Fibroblast of gingiva (primary cell): ENCODE data around the gene KIZ.
"Not testable (repeated sequence)": the region's sequence is repeated elsewhere in the genome, so short reads cannot be mapped to it uniquely, and the experiment has no call there.

Source experiments
- DNase-seq: peaks from one replicate; pipeline ENCODE4 v3.0.0-alpha.2; 2011; ENCODE audit warnings: low read depth

Gene KIZ

GRCh38 chr20:21139881-21140566 lies 14.1 kb downstream of the KIZ start:
- DNase-seq = no peak

DNA sequence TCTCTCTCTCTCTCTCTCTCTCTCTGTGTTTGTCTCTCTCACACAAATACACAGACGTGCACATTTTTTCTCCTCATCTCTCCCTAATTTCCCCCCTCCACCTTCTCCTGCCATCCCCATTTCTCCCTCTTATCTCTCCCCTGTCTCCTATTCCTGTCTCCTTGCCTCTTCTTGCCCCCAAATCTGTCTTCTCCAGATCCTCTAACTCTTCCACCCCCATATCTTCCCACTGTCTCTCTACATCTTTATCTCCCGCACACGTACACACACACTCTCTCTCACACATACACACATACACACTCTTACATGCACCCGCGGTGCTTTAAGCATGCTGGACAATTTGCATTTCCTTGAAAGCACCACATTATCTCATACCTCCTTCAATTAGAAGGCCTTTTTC lies 15.9 kb downstream of the KIZ start:
- no peak for DNase-seq

- no peak for DNase-seq
Measured at GRCh38 chr20:21143194-21143890, 17.5 kb downstream of the KIZ start.

DNA sequence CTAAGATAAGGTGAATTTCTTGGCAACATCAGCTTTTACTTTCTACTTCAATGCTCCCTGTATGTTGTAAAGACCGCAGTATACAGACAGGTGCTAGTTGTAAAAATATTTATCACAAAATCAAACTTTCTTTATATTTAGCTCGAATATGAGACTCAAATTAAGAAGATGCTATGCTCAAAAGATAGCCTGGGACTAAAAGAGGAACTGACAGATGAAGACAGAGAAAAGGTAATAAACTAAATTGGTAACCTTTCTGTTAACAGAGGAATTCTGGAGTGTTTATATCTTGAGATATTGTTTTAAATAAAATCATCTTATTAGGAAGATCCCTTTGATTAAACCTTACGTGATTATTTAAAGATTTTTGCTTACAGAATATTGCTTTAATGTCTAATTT lies 19.5 kb downstream of the KIZ start:
- no peak for DNase-seq

- no peak for DNase-seq
Measured at GRCh38 chr20:21146215-21146614, 20.3 kb downstream of the KIZ start.

- DNase-seq = peak; percentile 6
Measured at GRCh38 chr20:21147593-21147992, 21.7 kb downstream of the KIZ start.

- DNase-seq = no peak
Measured at GRCh38 chr20:21149344-21149743, 23.5 kb downstream of the KIZ start.

DNA sequence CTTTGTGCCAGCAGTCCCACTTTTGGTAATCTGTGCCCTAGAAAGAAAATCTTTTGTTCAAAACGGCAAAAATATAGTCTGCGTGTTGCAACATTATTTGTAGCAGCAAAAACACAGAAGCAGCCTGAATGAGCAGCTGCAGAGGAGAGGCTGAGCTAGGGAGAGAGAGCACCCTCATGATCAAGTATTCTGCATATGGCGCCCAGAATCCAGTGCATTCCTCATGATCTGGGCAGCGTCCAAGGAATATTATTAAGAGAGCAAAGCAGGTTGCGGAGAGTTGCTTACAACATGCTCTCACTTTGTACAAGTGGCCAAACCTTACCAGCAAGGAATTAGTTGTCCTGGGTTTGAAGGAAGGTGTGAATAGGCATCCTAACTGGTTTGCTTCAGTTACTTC lies 25.9 kb downstream of the KIZ start:
- DNase-seq = no peak

GRCh38 chr20:21154692-21155091 lies 28.8 kb downstream of the KIZ start:
- DNase-seq = no peak

DNA sequence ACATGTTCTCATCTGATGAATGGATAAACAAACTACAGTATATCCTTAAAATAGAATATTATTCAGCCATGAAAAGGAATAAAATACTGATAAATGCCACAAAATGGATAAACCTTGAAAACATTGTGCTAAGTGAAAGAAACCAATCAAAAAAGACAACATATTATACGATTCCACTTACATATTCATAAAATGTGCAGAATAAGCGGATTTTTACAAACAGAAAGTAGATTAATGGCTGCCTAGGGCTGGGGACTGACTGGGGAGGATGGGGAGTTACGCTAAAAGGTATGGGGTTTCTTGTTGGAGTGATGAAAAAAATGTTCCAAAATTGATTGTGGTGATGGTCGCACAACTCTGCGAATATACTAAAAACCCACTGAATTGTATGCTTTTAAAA lies 29.4 kb downstream of the KIZ start:
- DNase-seq = no peak

DNA sequence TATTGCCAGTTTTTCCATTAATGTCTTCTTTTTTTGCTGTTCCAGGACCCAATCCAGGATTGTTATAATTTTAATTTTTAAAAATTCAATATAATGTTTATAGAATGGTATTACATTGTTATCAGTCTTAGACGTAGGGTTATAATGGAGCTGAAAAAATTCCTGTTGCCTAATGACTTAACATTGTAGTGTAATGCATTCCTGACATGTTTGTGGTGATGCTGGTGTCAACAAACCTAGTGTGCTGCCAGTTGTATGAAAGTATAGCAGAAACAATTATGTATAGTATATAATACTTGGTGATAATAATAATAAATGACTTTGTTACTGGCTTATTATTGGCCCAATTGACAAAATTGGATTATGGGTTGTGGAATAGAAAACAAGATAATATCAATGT lies 30.4 kb downstream of the KIZ start:
- DNase-seq = peak; percentile 38

- no peak for DNase-seq
Measured at GRCh38 chr20:21157006-21157405, 31.1 kb downstream of the KIZ start.

- no peak for DNase-seq
Measured at GRCh38 chr20:21159658-21160380, 33.9 kb downstream of the KIZ start.

- DNase-seq = no peak
Measured at GRCh38 chr20:21161926-21162325, 36.0 kb downstream of the KIZ start.

DNA sequence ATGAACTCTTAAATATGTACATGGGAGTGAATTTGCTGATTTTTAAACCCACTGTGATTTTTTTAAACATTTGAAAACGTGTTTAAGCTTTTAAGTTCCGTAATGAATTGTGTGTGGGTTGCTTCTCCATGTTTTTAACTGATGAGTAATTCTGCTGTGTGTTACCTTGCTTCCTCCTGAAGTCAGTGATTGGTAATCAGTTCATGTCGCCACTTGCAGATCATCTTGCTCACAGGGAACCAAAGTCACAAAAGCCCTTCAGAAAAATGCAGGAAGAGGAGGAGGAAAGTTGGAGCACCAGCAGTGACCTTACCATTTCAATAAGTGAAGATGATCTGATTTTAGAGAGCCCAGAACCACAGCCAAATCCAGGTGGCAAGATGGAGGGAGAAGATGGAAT lies 36.7 kb downstream of the KIZ start:
- no peak for DNase-seq

DNA sequence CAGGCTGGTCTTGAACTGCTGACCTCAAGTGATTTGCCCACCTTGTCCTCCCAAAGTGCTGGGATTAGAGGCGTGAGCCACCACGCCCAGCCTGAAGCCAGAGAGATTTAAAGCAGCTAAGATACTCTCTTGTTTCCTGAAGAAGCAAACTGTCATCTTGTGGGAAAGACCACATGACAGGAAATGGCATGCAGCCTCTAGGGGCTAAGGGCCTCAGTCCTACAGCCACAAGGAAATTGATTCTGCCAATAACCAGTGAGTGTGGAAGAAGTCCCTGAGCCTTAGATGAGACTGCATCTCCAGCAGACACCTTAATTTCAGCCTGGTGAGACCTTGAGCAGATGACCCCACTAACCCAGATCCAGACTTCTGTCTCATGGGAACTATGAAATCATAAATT lies 40.9 kb downstream of the KIZ start:
- no peak for DNase-seq

DNA sequence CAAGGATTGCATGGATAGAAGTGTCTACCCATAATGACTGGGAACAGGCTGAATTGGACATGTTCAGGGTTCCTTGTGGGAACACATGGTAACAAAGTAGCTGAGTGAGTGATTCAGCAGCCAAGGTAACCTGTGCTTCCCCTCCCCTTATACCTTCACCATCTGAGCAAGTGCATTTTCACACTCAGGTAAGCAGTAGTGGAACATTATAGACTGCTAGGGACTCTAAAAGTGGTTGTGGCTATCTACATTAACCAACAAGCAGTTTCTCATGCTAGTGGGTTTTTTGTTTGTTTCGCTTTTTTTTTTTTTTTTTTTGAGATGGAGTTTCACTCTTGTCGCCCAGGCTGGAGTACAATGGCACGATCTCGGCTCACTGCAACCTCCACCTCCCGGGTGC lies 41.4 kb downstream of the KIZ start:
- no peak for DNase-seq

DNA sequence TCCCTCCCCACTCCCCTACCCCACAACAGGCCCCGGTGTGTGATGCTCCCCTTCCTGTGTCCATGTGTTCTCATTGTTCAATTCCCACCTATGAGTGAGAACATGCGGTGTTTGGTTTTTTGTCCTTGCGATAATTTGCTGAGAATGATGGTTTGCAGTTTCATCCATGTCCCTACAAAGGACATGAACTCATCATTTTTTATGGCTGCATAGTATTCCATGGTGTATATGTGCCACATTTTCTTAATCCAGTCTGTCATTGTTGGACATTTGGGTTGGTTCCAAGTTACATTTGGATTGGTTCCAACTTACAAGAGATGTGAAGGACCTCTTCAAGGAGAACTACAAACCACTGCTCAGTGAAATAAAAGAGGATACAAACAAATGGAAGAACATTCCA lies 42.2 kb downstream of the KIZ start:
- DNase-seq = not testable (repeated sequence)

DNA sequence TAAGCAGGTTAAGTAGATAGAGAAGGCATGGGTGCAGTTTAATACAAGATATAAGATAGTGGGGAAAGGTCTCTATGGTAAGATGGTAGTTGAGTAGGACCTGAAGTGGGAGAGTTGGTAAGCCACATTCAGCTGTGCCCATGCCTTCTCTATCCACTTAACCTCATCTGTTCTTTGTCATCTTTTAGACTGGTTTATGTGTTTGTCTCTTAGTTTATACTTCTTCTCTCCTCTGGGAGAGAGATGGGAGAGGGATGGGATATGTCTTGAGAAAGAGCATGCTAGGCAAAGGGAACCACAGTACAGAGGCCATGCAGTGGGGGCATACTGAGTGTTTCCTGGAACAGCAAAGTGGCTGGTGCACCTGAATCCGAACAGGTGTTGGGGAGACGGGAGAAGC lies 46.7 kb downstream of the KIZ start:
- DNase-seq = no peak

GRCh38 chr20:21173485-21173884 lies 47.6 kb downstream of the KIZ start:
- DNase-seq = no peak

- DNase-seq = no peak
Measured at GRCh38 chr20:21174516-21175239, 48.8 kb downstream of the KIZ start.

GRCh38 chr20:21175433-21175832 lies 49.6 kb downstream of the KIZ start:
- DNase-seq = no peak

GRCh38 chr20:21177767-21178166 lies 51.9 kb downstream of the KIZ start:
- DNase-seq = no peak
